ENCODE results near the gene ADAP1. TPM values are rescaled to one million over a fixed set of nuclear protein-coding genes. Genes with fewer than 3 reads are reported as not detected.

The ADAP1 gene
- total RNA-seq, 1 experiment from 2014 or later, result 6.2 TPM

DNA sequence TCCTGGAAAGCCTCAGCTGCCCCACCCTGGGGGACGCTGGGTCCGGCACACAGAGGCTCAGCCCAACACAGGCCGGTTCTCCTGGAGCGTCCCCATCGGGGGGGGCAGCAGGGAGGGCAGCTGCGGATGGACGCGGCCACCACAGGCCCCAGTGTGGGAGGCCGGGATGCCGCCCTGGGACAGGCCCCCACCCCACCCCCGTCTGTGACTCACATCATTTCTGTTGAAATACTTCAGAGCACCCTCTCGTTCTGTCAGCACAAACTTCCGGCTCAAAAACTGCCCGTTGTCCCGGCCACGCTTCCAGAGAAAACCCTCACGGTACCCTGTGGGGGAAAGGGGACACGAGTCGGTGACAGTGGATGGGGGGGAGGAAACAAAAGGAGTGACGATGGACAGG lies 49.6 kb downstream of the ADAP1 start:
- Histone ChIP-seq H2BK15ac (ENCODE audit: low read depth, low read length) (no peak overlapping the region), H3K23ac (ENCODE audit: insufficient read length, low read depth, low read length) (no peak overlapping the region), H3K27me3 (ENCODE audit: insufficient read depth, low read length) (no peaks in the 10 kb centered on the region; the same call in 1 of the 2 replicates), H3T11ph (ENCODE audit: low read length) (no peak overlapping the region), H2BK12ac (ENCODE audit: insufficient read length, low read depth, low read length) (no peak overlapping the region), H4K91ac (ENCODE audit: insufficient read length, low read depth, low read length) (no peak overlapping the region), H2BK20ac (ENCODE audit: low read depth, low read length, poor library complexity, severe bottlenecking) (no peak overlapping the region), H3K4me2 (ENCODE audit: insufficient read depth, insufficient read length, low read length) (no peak overlapping the region), H4K8ac (replicated peaks; ENCODE audit: insufficient read length, low read depth, low read length) (no peak overlapping the region), H2AK5ac (ENCODE audit: insufficient read length, low read length) (no peak overlapping the region), H3K56ac (ENCODE audit: insufficient read length, low read depth, low read length) (no peak overlapping the region), H3K23me2 (ENCODE audit: insufficient read length, low read depth, low read length, poor library complexity, severe bottlenecking) (peaks cover 3% of the 10 kb centered on the region), H4K5ac (ENCODE audit: insufficient read length, low read depth, low read length) (no peak overlapping the region), H2BK120ac (ENCODE audit: low read depth, low read length, poor library complexity, severe bottlenecking) (no peak overlapping the region), H3K9me3 (ENCODE audit: control insufficient read depth, low read depth, low read length) (no peaks in the 10 kb centered on the region), H2BK5ac (ENCODE audit: insufficient read length, low read length) (no peak overlapping the region), H3K79me1 (ENCODE audit: insufficient read depth, low read depth, low read length, poor library complexity, severe bottlenecking) (no peaks in the 10 kb centered on the region), H3K14ac (ENCODE audit: insufficient read depth, low read length) (no peak overlapping the region), H3K27ac (ENCODE audit: insufficient read length, low read depth, low read length) (no peak overlapping the region), H3K79me2 (ENCODE audit: insufficient read depth, low read length) (no peaks in the 10 kb centered on the region), H3K9ac (ENCODE audit: extremely low read depth, insufficient read length, low read length) (no peak overlapping the region), H4K20me1 (ENCODE audit: control insufficient read depth, insufficient read depth, insufficient read length) (no peaks in the 10 kb centered on the region), H3K4ac (ENCODE audit: low read depth, low read length) (no peak overlapping the region), H3K4me1 (ENCODE audit: insufficient read depth, low read length) (no peaks in the 10 kb centered on the region), H3K18ac (ENCODE audit: insufficient read length, low read depth, low read length) (no peak overlapping the region), H2AFZ (ENCODE audit: low read length) (no peak overlapping the region)
- Mint-ChIP-seq H3K27me3 (ENCODE audit: low read depth) (peaks cover 23% of the 10 kb centered on the region), H3K4me1 (peaks cover 2 to 5% of the 10 kb centered on the region in 2 experiments; a peak in 1 of 4 replicates), H3K27ac (no peak overlapping the region), H3K9me3 (no peaks in the 10 kb centered on the region; a peak in 1 of 5 replicates), H3K36me3 (ENCODE audit: insufficient read depth in 1 of 3, low read depth in 3 of 3) (no peaks in the 10 kb centered on the region), H3K4me3 (no peak overlapping the region)
- no CpG with 5 or more reads among the region's 20 CpGs for WGBS (ENCODE audit: extremely low coverage, insufficient read length, low lambda C conversion rate)
- no peak for DNase-seq
- TF ChIP-seq, protein P1, sequence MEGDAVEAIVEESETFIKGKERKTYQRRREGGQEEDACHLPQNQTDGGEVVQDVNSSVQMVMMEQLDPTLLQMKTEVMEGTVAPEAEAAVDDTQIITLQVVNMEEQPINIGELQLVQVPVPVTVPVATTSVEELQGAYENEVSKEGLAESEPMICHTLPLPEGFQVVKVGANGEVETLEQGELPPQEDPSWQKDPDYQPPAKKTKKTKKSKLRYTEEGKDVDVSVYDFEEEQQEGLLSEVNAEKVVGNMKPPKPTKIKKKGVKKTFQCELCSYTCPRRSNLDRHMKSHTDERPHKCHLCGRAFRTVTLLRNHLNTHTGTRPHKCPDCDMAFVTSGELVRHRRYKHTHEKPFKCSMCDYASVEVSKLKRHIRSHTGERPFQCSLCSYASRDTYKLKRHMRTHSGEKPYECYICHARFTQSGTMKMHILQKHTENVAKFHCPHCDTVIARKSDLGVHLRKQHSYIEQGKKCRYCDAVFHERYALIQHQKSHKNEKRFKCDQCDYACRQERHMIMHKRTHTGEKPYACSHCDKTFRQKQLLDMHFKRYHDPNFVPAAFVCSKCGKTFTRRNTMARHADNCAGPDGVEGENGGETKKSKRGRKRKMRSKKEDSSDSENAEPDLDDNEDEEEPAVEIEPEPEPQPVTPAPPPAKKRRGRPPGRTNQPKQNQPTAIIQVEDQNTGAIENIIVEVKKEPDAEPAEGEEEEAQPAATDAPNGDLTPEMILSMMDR (conservative IDR thresholded peaks at IDR 0.05), result no peak

Measured in H9 (cell line).